ENCODE results near the gene TLE3. TPM values are rescaled to one million over a fixed set of nuclear protein-coding genes. Genes with fewer than 3 reads are reported as not detected.

TLE3 gene
- total and polyA plus RNA-seq, 8 donors, result 12.5 to 37.2 (median 18.9) TPM

GRCh38 chr15:70017801-70018200 lies 79.9 kb downstream of the TLE3 start:
- WGBS, 2 donors, result 94 to 96% methylated on average over 2 of the region's 2 CpGs
- Histone ChIP-seq H3K9me3 (no peaks in the 10 kb centered on the region), H3K36me3 (no peaks in the 10 kb centered on the region), H3K4me1 (no peaks in the 10 kb centered on the region), H3K27me3 (no peaks in the 10 kb centered on the region), H3K4me3 (no peak overlapping the region), H3K27ac (no peak overlapping the region)
- DNase-seq (no peak), FAIRE-seq (no peak), ATAC-seq (no peak)
- no peak for TF ChIP-seq CTCF (IDR thresholded peaks at IDR 0.05)
- intact Hi-C loops (cut with DNase I), result no loop called here

GRCh38 chr15:70017025-70017424 lies 80.7 kb downstream of the TLE3 start:
- Histone ChIP-seq H3K4me1 (no peaks in the 10 kb centered on the region), H3K36me3 (no peaks in the 10 kb centered on the region), H3K9me3 (no peaks in the 10 kb centered on the region), H3K4me3 (no peak overlapping the region), H3K27ac (no peak overlapping the region), H3K27me3 (no peaks in the 10 kb centered on the region)
- 92 to 93% methylated on average over 4 of the region's 4 CpGs for WGBS, 2 donors
- no peak for ATAC-seq
- TF ChIP-seq CTCF (IDR thresholded peaks at IDR 0.05), result no peak
- FAIRE-seq, result no peak
- peak in 1 of 6 donors; percentile 9 for DNase-seq
- intact Hi-C loops (cut with DNase I), result no loop called here

DNA sequence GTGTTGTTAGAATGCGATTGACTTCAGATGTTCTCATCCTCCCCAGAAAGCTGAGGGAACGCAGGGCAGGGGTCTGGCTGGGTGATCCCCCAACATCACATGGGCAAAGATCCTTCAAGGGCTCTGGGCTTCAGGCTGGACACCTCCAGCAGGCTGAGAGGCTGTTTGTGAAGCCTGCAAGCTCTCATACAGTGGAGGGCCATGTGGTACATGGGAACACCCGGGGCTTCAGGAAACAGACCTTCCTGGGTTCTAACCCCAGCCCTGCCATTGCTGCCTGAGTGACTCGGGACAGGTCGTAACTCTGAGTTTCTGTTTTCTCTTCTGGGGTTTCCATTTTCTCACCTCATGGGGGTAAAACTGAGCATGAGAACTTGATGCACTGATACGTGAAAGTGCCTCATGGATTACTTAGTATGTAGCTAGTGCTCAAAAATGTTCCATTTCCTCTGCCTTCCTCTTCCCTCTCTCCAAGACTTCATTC lies 81.2 kb downstream of the TLE3 start:
- 80 to 84% methylated on average over 6 of the region's 6 CpGs for WGBS, 2 donors
- no peaks in the 10 kb centered on the region for H3K36me3 ChIP-seq
- H3K4me1 ChIP-seq, result no peaks in the 10 kb centered on the region
- TF ChIP-seq CTCF (IDR thresholded peaks at IDR 0.05), result no peak
- H3K9me3 ChIP-seq, result no peaks in the 10 kb centered on the region
- intact Hi-C loops (cut with DNase I), result no loop called here
- DNase-seq, result peak in 1 of 6 donors; percentile 23
- ATAC-seq, result no peak
- H3K27me3 ChIP-seq, result no peaks in the 10 kb centered on the region
- no peak for FAIRE-seq
- H3K27ac ChIP-seq, result no peak overlapping the region
- no peak overlapping the region for H3K4me3 ChIP-seq

GRCh38 chr15:70014860-70015490 lies 82.7 kb downstream of the TLE3 start:
- no peak overlapping the region for H3K27ac ChIP-seq
- intact Hi-C loops (cut with DNase I), result no loop called here
- no peak overlapping the region for H3K4me3 ChIP-seq
- no peaks in the 10 kb centered on the region for H3K4me1 ChIP-seq
- ATAC-seq, result peak in 1 of 4 donors; percentile 22
- H3K9me3 ChIP-seq, result no peaks in the 10 kb centered on the region
- no peaks in the 10 kb centered on the region for H3K27me3 ChIP-seq
- no peak for FAIRE-seq
- no peaks in the 10 kb centered on the region for H3K36me3 ChIP-seq
- DNase-seq, result peak in 1 of 6 donors; percentile 27
- no peak for TF ChIP-seq CTCF (IDR thresholded peaks at IDR 0.05)
- WGBS, 2 donors, result 77 to 83% methylated on average over 9 of the region's 9 CpGs

- Histone ChIP-seq H3K36me3 (no peaks in the 10 kb centered on the region), H3K4me3 (no peak overlapping the region), H3K27me3 (no peaks in the 10 kb centered on the region), H3K9me3 (no peaks in the 10 kb centered on the region), H3K4me1 (no peaks in the 10 kb centered on the region), H3K27ac (no peak overlapping the region)
- 84 to 87% methylated on average over 6 of the region's 6 CpGs for WGBS, 2 donors
- no peak for TF ChIP-seq CTCF (IDR thresholded peaks at IDR 0.05)
- no peak for DNase-seq
- no peak for ATAC-seq
- intact Hi-C loops (cut with DNase I), result no loop called here
- no peak for FAIRE-seq
Measured at GRCh38 chr15:70014331-70014730, 83.4 kb downstream of the TLE3 start.
